HepG2 (cell line): ENCODE measurements around the gene PLCG2. TPM values are rescaled to one million over a fixed set of nuclear protein-coding genes. Genes with fewer than 3 reads are reported as not detected.

ENCODE experiments used
- ATAC-seq: fragments of 200-7000 bp; cut with Tn5 transposase; 3 replicates; pipeline ENCODE4 v1.9.1; 2020; ENCODE audit warnings: mild to moderate bottlenecking, moderate library complexity
- BruUV-seq: library from RNA; stranded (reverse); fragments of 400-500 nt; replicated peaks from 2 replicates; lab custom pipeline; 2021; lab: Mats Ljungman, UMichigan
- CTCF ChIA-PET: fragments of 300-600 bp; formaldehyde crosslinking; extraction: SDS; loops from one replicate; lab custom pipeline; 2021; ENCODE audit warnings: low total read pairs, inconsistent platforms, low intra/inter-chr PET ratio; lab: Yijun Ruan, JAX
- POLR2A ChIA-PET: fragments of 350-600 bp; sonication (Branson Sonifier 250); formaldehyde crosslinking; loops from one replicate; lab custom pipeline; 2020; ENCODE audit warnings: antibody characterized with exemption, inconsistent platforms; lab: Yijun Ruan, JAX
- DNase-seq: peaks from one replicate; pipeline ENCODE4 v3.0.0-alpha.2; 2015; ENCODE audit warnings: low spot score
- FAIRE-seq: peaks from 3 replicates; lab custom pipeline; 2011; peaks lifted over from hg19 to GRCh38; lab: Jason Lieb, UNC
- H2AFZ ChIP-seq: one replicate; pipeline ENCODE4 v1.6.1; 2011; ENCODE audit warnings: low read length, inconsistent platforms
- H3K27ac ChIP-seq: fragments of 300-600 bp; 3 replicates; pipeline ENCODE4 v1.8.0; 2011; ENCODE audit warnings: mixed run types, mild to moderate bottlenecking, mixed read lengths, low read length, inconsistent platforms; ENCODE audit not compliant: insufficient read depth; ENCODE audit errors: extremely low read length
- H3K27me3 ChIP-seq, 2 experiments: fragments of 200-600 bp in 1 of 2; 2 replicates in 1 of 2; 3 replicates in 1 of 2; pipeline versions ENCODE4 v1.6.0 to v1.8.0; 2011; ENCODE audit warnings: low read length in 2 of 2, mild to moderate bottlenecking in 2 of 2, moderate library complexity in 2 of 2, inconsistent platforms in 1 of 2; ENCODE audit not compliant: insufficient read depth in 2 of 2, control insufficient read depth in 1 of 2
- H3K36me3 ChIP-seq, 2 experiments: fragments of 200-600 bp in 1 of 2; replicated peaks in 1 of 2; 2 replicates in 1 of 2; 3 replicates in 1 of 2; pipeline versions ENCODE4 v1.5.1 to v1.8.0; 2011; ENCODE audit warnings: low read length in 2 of 2, inconsistent platforms in 1 of 2; ENCODE audit not compliant: insufficient read depth in 2 of 2, control insufficient read depth in 1 of 2
- H3K4me1 ChIP-seq: 2 replicates; pipeline ENCODE4 v1.5.1; 2012; ENCODE audit warnings: low read length, inconsistent platforms; ENCODE audit not compliant: insufficient read depth
- H3K4me2 ChIP-seq: 2 replicates; pipeline ENCODE4 v1.6.0; 2011; ENCODE audit warnings: low read depth, low read length, inconsistent platforms
- H3K4me3 ChIP-seq, 3 experiments: fragments of 200-600 bp in 1 of 3; sonication (generic), shearing (Covaris generic) in 1 of 3; replicated peaks in 1 of 3; 2 replicates each; pipeline ENCODE4 v1.5.1; 2011 to 2016; ENCODE audit warnings: low read length in 3 of 3, inconsistent platforms in 2 of 3, low read depth in 2 of 3, mild to moderate bottlenecking in 2 of 3, control low read depth in 1 of 3, mixed read lengths in 1 of 3; ENCODE audit not compliant: insufficient read depth in 1 of 3
- H3K79me2 ChIP-seq: one replicate; pipeline ENCODE4 v1.6.1; 2011; ENCODE audit warnings: low read length, inconsistent platforms; ENCODE audit not compliant: insufficient read depth
- H3K9ac ChIP-seq: 2 replicates; pipeline ENCODE4 v1.6.0; 2011; ENCODE audit warnings: mild to moderate bottlenecking, low read depth, low read length, inconsistent platforms; ENCODE audit not compliant: insufficient read depth
- H3K9me3 ChIP-seq: 2 replicates; pipeline ENCODE4 v1.5.1; 2012; ENCODE audit warnings: mild to moderate bottlenecking, low read length
- H4K20me1 ChIP-seq: 2 replicates; pipeline ENCODE4 v1.6.0; 2011; ENCODE audit warnings: inconsistent platforms, mild to moderate bottlenecking, low read length, moderate library complexity; ENCODE audit not compliant: insufficient read depth
- AKAP8 ChIP-seq: sonication (generic); formaldehyde crosslinking; IDR thresholded peaks from 2 replicates; pipeline ENCODE4 v1.5.1; 2020; ENCODE audit warnings: mild to moderate bottlenecking, missing genetic modification reagents
- ATRX ChIP-seq: sonication (generic); formaldehyde crosslinking; IDR thresholded peaks from 2 replicates; pipeline ENCODE4 v1.4.0; 2020; ENCODE audit warnings: missing genetic modification reagents, borderline replicate concordance
- EED ChIP-seq: sonication (generic); formaldehyde crosslinking; IDR thresholded peaks from 2 replicates; pipeline ENCODE4 v1.5.0; 2020; ENCODE audit warnings: mild to moderate bottlenecking, missing genetic modification reagents
- FOXA3 ChIP-seq: IDR thresholded peaks from 2 replicates; pipeline ENCODE4 v1.6.1; 2016; ENCODE audit warnings: missing genetic modification reagents, missing compliant biosample characterization
- GPN1 ChIP-seq: sonication (generic); formaldehyde crosslinking; IDR thresholded peaks from 2 replicates; pipeline ENCODE4 v1.5.1; 2020; ENCODE audit warnings: missing genetic modification reagents, borderline replicate concordance
- HMGXB4 ChIP-seq, 2 experiments: sonication (generic) in 1 of 2; formaldehyde crosslinking in 1 of 2; IDR thresholded peaks; 2 replicates each; pipeline versions ENCODE4 v1.4.0 to v1.6.1; 2018 to 2020; ENCODE audit warnings: missing genetic modification reagents in 2 of 2, borderline replicate concordance in 1 of 2, low read depth in 1 of 2, mild to moderate bottlenecking in 1 of 2, missing biosample characterization in 1 of 2
- MEIS2 ChIP-seq: sonication (generic); formaldehyde crosslinking; IDR thresholded peaks from 2 replicates; pipeline ENCODE4 v1.9.0; 2021; ENCODE audit warnings: mild to moderate bottlenecking, missing genetic modification reagents
- REPIN1 ChIP-seq: sonication (generic); formaldehyde crosslinking; IDR thresholded peaks from 2 replicates; pipeline ENCODE4 v1.8.0; 2022; ENCODE audit warnings: missing genetic modification reagents, low read depth, mild to moderate bottlenecking, borderline replicate concordance
- RFXANK ChIP-seq: IDR thresholded peaks from 2 replicates; pipeline ENCODE4 v1.6.1; 2016
- SCMH1 ChIP-seq: sonication (generic); formaldehyde crosslinking; IDR thresholded peaks from 2 replicates; pipeline ENCODE4 v1.9.0; 2021; ENCODE audit warnings: missing genetic modification reagents, mild to moderate bottlenecking, borderline replicate concordance
- SMARCC2 ChIP-seq: fragments of 450-650 bp; IDR thresholded peaks from 2 replicates; pipeline ENCODE4 v1.6.1; 2017; ENCODE audit warnings: antibody characterized with exemption, mild to moderate bottlenecking
- STAT5B ChIP-seq: sonication (generic); formaldehyde crosslinking; IDR thresholded peaks from 2 replicates; pipeline ENCODE4 v1.4.0; 2020; ENCODE audit warnings: missing genetic modification reagents
- ZNF432 ChIP-seq: sonication (generic); formaldehyde crosslinking; IDR thresholded peaks from 2 replicates; pipeline ENCODE4 v1.5.0; 2020; ENCODE audit warnings: missing genetic modification reagents, mild to moderate bottlenecking, borderline replicate concordance
- ZNF530 ChIP-seq: sonication (generic); formaldehyde crosslinking; IDR thresholded peaks from 2 replicates; pipeline ENCODE4 v1.5.0; 2020; ENCODE audit warnings: low read depth, mild to moderate bottlenecking, missing genetic modification reagents
- WGBS: methylation state at CpG from one replicate; pipeline ENCODE4 v1.1.6; 2017; ENCODE audit warnings: low lambda C conversion rate; 5-methylcytosine and 5-hydroxymethylcytosine counted together
- in situ Hi-C: cut with HindIII; loops from 2 replicates; pipeline ENCODE4 v1.10.0; 2017; ENCODE audit warnings: low pct_unique_long_range_greater_than_20kb; ENCODE audit not compliant: extremely low pct_ligation_motif_present
- intact Hi-C: fragments of 100-400 bp; cut with micrococcal nuclease; formaldehyde crosslinking; loops from one replicate; pipeline ENCODE4 v1.10.0; 2022; ENCODE audit not compliant: unreplicated experiment
- polyA plus RNA-seq, 8 experiments: library from polyadenylated mRNA; depleted of rRNA in 3 of 8; stranded (reverse) in 7 of 8; unstranded in 1 of 8; fragments of >200 nt; fragmentation: Illumina TruSeq in 4 of 8; extraction: Trizol in 4 of 8; gene quantifications; 2 replicates each; pipeline versions ENCODE4 v1.2.1 to v1.2.3, GENCODE V29; 2011 to 2016; ENCODE audit warnings: low read depth in 4 of 8, missing spikeins in 1 of 8, mixed read lengths in 1 of 8; ENCODE audit not compliant: insufficient read depth in 1 of 8
- total RNA-seq, 5 experiments: library from RNA; depleted of rRNA; stranded (reverse); fragments of >200 nt; fragmentation: Illumina TruSeq; extraction: Trizol; gene quantifications; 2 replicates each; pipeline ENCODE4 v1.2.3, GENCODE V29; 2016; ENCODE audit warnings: low read depth in 1 of 5

Gene PLCG2
- total and polyA plus RNA-seq, 2 of the 13 experiments (the other 11 are each of a cell fraction or from before 2014, with no cell fraction given): 0.13 to 0.18 TPM

DNA sequence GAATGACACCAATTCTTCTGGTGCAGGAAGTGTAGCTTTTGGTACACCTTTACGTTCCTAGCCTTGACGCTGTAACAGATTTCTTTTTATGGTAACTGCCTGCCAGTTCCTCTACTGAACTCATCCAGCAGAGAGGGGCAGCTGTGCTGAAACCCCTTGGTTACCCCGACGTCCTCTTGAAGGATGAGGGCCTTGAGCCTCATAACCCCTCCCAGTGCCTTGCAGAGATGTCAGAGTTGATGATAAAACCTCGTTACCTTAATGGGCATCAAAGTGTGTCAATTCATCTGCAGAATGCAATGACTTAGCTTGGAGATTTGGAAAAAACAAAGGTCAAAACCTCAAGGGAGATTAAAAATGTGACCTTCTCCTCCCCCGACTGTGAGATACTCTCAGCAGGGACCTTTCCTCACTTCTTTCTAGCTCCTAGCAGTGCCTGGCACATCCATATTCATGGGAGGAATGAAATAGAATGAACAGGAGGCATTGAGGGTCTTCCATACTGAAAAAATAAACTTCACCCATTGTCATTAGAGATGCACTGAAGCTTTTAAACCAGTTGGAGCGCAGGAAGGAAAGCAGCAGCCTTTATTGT is 163.0 kb downstream of the PLCG2 start:
- in situ Hi-C loops: loop anchor here (10.0 kb wide), 1 partner anchor 283 kb away; no protein-coding TSS in a partner anchor
- Histone ChIP-seq H3K79me2 (no peaks in the 10 kb centered on the region), H3K9me3 (no peaks in the 10 kb centered on the region), H3K36me3 (no peaks in the 10 kb centered on the region), H3K27me3 (peaks cover 0 to 30% of the 10 kb centered on the region in 2 experiments; a peak in 3 of 5 replicates), H3K4me2 (no peak overlapping the region), H2AFZ (no peak overlapping the region), H4K20me1 (no peaks in the 10 kb centered on the region), H3K27ac (no peak overlapping the region), H3K4me3 (no peak overlapping the region), H3K4me1 (no peaks in the 10 kb centered on the region), H3K9ac (no peak overlapping the region)
- intact Hi-C loops: loop anchor here (10.0 kb wide), 1 partner anchor 53 kb away; no protein-coding TSS in a partner anchor
- BruUV-seq: no TSS peak
- WGBS: 25% methylated on average over 7 of the region's 7 CpGs
- FAIRE-seq: no peak
- no peak for DNase-seq
- ChIA-PET CTCF (no interaction called here), POLR2A (no interaction called here)
- no peak for TF ChIP-seq ATRX
- TF ChIP-seq GPN1: no peak
- no peak for TF ChIP-seq ZNF432
- no peak for TF ChIP-seq EED
- TF ChIP-seq SCMH1 (CRISPR knock-in tag): no peak
- no peak for TF ChIP-seq RFXANK
- TF ChIP-seq STAT5B (CRISPR knock-in tag): no peak
- no peak for TF ChIP-seq SMARCC2
- no peak for TF ChIP-seq ZNF530 (CRISPR knock-in tag)
- no peak for TF ChIP-seq AKAP8
- TF ChIP-seq HMGXB4 (CRISPR knock-in tag; IDR thresholded peaks at IDR 0.05; ENCODE audit: borderline replicate concordance in 1 of 2, low read depth in 1 of 2): no peak
- no peak for TF ChIP-seq FOXA3 (CRISPR knock-in tag)
- TF ChIP-seq REPIN1: no peak
- no peak for TF ChIP-seq MEIS2 (CRISPR knock-in tag)
- ATAC-seq: no peak
